ES-I3 (cell line): Measurements from ENCODE around the gene MEPE.

Experiments
- H3K36me3 ChIP-seq: 2 replicates; pipeline ENCODE4 v1.6.1; 2013; ENCODE audit warnings: mild to moderate bottlenecking, low read length, control low read depth, moderate library complexity; ENCODE audit not compliant: insufficient read depth
- H3K4me1 ChIP-seq: 2 replicates; pipeline ENCODE4 v1.6.1; 2013; ENCODE audit warnings: mild to moderate bottlenecking, control low read depth, low read length; ENCODE audit not compliant: insufficient read depth
- H3K9ac ChIP-seq: 2 replicates; pipeline ENCODE4 v1.6.1; 2013; ENCODE audit warnings: low read depth, mild to moderate bottlenecking, low read length, moderate library complexity
- H3K9me3 ChIP-seq: 2 replicates; pipeline ENCODE4 v1.6.1; 2013; ENCODE audit warnings: mild to moderate bottlenecking, low read length, moderate library complexity; ENCODE audit not compliant: control insufficient read depth, insufficient read depth

MEPE gene, protein sequence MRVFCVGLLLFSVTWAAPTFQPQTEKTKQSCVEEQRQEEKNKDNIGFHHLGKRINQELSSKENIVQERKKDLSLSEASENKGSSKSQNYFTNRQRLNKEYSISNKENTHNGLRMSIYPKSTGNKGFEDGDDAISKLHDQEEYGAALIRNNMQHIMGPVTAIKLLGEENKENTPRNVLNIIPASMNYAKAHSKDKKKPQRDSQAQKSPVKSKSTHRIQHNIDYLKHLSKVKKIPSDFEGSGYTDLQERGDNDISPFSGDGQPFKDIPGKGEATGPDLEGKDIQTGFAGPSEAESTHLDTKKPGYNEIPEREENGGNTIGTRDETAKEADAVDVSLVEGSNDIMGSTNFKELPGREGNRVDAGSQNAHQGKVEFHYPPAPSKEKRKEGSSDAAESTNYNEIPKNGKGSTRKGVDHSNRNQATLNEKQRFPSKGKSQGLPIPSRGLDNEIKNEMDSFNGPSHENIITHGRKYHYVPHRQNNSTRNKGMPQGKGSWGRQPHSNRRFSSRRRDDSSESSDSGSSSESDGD

DNA sequence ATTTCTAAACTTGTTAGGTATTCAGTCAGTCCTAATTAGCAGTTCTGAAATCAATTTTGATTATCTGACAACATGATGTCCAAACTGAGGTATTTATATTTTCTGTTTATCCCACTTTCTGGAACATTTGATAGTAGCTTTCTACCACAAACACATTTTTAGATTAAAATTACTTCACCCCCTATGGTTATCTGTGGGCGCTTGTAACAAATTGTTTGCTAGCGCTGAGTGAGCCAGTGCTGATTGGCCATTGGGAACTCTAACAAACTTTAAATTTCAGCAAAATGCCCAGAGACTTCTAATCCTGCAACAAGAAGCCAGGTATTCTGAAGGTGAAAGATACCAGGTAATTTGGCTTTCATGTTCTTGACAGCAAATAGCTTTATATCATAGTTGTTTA is at the start of gene MEPE:
TSS of gene MEPE (plus strand) at position 301 of the 400 bp plus-strand sequence. CDS start 1,746 bp downstream, outside the sequence.
- Histone ChIP-seq H3K4me1 (peaks cover 16% of the 10 kb centered on the region), H3K9ac (no peak within 1 kb of the TSS), H3K36me3 (no peaks in the 10 kb centered on the region), H3K9me3 (no peaks in the 10 kb centered on the region)

DNA sequence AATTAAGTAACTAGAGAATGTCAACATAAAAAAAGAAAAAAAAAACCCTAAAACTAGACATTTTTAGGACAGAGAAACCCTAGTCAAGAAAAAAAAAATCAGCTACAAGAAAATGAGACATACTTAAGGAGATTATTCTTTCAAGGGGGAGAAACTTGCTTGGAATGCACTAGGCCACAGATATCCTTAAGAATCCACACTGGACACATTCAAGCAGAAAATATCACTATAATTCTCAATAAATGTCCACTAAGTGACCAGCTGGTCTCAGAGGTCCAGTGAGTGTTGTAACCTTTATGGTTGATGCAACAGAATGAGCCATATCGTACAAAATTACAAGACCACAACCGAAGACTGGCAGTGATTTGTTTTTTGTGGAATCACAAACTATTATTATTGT is 49.0 kb upstream of the MEPE start:
- Histone ChIP-seq H3K9ac (no peak overlapping the region), H3K4me1 (no peaks in the 10 kb centered on the region), H3K9me3 (no peaks in the 10 kb centered on the region), H3K36me3 (no peaks in the 10 kb centered on the region)

DNA sequence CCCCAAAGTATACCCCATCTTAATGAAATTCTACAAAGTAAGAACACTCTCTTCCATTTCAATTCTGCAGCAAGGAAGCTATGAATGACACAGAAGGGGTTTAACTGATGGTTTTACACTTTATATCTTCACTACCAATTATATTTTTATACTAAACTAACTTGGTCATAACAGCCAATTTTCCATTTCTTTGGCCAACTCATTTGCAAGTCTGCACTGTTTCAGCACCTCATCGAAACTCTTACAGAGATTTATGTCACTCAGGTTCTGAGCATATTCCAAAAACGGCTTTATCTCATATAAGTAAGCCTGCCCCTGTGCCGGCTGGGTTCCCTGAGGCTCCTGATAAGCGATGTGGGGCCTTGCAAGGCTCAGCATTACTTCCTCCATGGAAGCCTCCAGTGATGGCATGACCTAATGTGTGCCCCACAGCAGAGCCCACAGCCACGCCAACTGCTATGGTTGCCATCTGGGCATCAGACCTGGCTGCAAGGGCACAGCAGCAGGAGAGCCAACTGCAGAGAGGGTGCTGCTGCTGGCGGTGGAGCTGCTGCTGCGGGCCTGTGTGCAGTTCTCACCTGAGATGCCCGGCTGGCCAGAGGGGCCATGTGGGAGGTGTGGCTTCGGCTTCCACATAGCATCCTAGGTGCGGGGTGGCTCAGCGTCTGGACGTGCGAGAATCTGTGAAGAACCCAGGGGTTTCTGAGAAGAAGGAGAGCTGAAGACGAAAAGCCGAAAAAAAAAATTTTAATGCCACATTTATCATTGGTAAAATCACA is 46.8 kb upstream of the MEPE start:
- no peaks in the 10 kb centered on the region for H3K9me3 ChIP-seq
- no peaks in the 10 kb centered on the region for H3K4me1 ChIP-seq
- no peaks in the 10 kb centered on the region for H3K36me3 ChIP-seq
- no peak overlapping the region for H3K9ac ChIP-seq

DNA sequence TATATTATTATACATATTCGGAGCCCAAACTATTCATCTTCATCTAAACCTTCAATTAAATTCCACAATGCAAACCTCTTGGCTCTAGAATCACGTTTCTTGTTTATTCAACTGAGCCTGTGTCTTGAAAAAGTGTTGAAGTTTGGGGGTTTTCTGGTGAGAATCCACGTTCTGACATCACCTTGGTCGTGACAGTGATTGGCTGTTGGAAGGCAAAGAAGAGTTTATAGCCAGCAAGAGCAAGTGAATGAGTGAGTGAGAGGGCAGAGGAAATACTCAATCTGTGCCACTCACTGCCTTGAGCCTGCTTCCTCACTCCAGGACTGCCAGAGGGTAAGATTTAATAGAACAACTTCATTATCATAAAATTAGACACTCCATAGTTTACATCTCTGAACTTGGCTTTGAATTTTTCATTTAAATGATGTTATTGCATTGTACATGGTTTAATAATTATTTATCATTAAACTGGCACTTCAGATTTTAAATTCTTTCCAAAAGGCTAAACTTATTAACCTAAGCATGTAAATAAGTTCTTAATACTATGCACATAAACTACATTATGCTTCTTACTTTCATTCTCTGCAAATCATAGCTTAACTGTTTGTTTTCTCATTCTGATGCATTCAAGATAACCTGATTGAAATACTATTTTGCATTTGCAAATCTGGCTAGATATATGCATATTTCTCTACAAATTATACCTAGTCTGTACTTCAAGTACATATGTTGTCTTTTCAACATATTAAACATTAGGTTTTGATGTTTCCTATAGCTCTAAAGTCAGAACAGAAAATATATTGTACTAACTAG is 33.3 kb upstream of the MEPE start, which contains the start of gene IBSP:
TSS of gene IBSP (plus strand) at position 254 of the 813 bp plus-strand sequence. CDS start 2,808 bp downstream, outside the sequence.
- no peaks in the 10 kb centered on the region for H3K36me3 ChIP-seq
- no peaks in the 10 kb centered on the region for H3K4me1 ChIP-seq
- H3K9me3 ChIP-seq = no peaks in the 10 kb centered on the region
- H3K9ac ChIP-seq = no peak within 1 kb of the TSS

DNA sequence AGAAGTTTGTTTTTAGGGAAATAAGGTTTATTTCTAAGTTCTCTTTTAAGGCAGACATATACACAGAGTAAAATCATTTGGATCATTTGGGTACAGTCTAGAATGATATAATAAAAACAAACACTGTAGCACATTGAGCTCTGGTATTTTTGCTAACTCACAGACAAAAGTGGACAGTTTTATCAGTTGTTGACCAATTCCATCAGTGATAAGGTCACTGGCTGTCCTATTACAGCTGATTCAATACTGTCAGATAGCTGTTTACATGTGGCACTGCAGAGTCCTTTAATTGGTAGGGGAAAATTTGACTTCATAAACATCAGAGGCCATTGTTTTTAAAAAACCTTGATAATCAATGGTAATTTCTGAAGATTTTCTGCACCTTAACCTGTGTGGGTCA is 29.9 kb upstream of the MEPE start:
- Histone ChIP-seq H3K9ac (no peak overlapping the region), H3K9me3 (no peaks in the 10 kb centered on the region; the same call in 1 of the 2 replicates), H3K36me3 (no peaks in the 10 kb centered on the region), H3K4me1 (no peaks in the 10 kb centered on the region)

DNA sequence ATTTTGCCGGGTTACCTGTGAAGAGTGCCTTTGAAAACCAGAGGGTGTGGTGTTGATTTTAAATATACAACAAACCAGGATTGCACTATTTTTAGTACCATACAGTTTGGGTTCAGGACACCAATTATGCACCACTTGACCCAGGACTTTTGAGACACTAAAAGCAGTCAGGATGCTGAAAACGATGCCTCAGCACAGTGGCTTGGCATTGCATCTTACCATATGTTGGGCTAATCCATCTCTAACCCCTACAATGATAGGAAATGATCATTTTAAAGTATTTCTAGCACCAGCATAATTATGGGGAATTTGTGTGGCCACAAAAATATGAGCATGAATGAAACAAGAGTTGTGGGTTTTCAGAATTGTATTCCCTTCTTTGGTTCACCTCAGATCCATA is 29.3 kb upstream of the MEPE start:
- Histone ChIP-seq H3K4me1 (no peaks in the 10 kb centered on the region), H3K9ac (no peak overlapping the region), H3K36me3 (no peaks in the 10 kb centered on the region), H3K9me3 (no peaks in the 10 kb centered on the region; the same call in 1 of the 2 replicates)

DNA sequence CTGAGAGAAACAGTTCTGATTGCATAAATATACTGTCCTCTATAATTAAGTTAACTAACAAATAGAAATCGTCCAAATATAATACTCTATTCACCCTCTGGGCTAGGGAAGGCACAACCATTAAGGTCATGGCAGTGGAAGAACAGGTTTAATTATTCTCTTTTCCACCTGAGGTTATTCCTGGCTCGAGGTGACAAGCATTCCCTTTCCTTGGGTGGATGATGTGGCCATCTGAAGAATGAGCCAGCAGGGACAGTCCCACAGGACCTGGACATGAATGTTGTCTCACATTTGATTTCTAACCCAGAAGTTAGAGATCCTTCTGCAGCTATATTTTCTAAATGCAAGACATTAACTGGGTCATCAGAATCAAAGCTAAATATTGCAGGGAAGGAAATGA is 27.9 kb upstream of the MEPE start:
- Histone ChIP-seq H3K36me3 (no peaks in the 10 kb centered on the region), H3K9ac (no peak overlapping the region), H3K4me1 (no peaks in the 10 kb centered on the region), H3K9me3 (no peaks in the 10 kb centered on the region; the same call in 1 of the 2 replicates)

DNA sequence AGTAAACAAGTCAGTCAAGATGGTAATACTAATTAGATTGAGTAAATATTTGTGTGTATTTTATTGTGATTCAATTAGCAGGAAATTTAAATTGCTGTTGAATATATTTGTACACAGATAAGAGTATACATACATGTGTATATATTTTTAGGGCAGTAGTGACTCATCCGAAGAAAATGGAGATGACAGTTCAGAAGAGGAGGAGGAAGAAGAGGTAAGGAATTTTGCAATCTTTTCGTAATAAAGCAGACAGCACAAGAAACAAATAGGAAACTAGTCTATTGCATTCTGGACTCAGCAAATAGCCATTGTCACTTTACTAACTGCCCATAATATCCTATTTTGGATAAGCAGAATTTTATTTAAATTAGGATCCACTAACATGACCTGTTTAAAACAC is 26.8 kb upstream of the MEPE start:
- H3K36me3 ChIP-seq = no peaks in the 10 kb centered on the region
- no peak overlapping the region for H3K9ac ChIP-seq
- H3K9me3 ChIP-seq = no peaks in the 10 kb centered on the region; the same call in 1 of the 2 replicates
- no peaks in the 10 kb centered on the region for H3K4me1 ChIP-seq

DNA sequence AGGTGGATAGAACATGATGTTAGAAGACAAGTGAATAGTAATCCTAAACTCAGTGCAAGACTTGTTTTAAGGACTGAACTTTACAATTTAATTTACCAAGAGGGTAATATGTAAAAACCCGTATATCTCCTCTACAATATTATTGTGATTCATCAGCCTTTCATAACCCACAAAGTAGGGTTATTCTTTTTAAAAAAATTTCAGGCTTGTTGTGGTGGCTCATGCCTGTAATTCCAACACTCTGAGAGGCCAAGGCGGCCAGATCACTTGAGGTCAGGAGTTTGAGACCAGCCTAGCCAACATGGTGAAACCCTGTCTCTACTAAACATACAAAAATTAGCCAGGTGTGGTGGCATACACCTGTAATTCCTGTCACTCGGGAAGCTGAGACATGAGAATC is 26.2 kb upstream of the MEPE start:
- no peak overlapping the region for H3K9ac ChIP-seq
- no peaks in the 10 kb centered on the region for H3K36me3 ChIP-seq
- H3K4me1 ChIP-seq = no peaks in the 10 kb centered on the region
- no peaks in the 10 kb centered on the region; the same call in 1 of the 2 replicates for H3K9me3 ChIP-seq

DNA sequence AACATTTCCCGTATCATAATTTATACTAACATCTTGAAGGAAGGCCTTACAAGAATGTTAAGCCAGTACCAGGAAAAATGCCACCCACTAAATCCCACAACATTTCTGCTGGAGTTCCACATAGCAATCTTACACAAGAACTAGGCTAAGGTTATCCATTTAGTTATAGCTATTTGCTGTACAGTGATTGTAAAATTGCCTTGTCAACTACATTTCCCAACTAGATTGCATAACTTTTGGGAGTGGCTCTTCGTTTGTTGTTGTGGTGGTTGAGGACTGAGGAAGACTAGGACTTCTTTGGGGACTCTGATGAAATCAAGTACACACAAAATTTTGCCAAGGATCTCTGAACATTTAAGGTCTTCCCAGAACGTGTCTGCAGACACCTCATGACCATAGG is 25.4 kb upstream of the MEPE start:
- no peaks in the 10 kb centered on the region for H3K36me3 ChIP-seq

DNA sequence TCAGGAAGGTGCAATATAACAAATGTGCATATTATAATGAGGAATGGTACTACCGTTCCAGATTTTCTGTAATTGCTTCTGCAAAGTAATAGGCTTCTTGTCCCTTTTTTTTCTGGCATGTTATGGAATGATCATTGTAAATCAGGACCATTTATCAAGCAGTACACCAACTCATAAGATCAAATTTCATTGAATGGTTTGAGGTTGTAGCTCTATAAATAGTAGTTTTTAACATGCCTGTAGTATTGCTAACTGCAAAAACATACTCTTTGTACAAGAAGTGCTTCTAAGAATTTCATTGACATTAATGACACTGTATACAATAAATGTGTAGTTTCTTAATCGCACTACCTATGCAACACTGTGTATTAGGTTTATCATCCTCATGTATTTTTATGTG is 20.8 kb upstream of the MEPE start:
- H3K9ac ChIP-seq = no peak overlapping the region
- H3K4me1 ChIP-seq = no peaks in the 10 kb centered on the region
- H3K36me3 ChIP-seq = no peaks in the 10 kb centered on the region
- no peaks in the 10 kb centered on the region for H3K9me3 ChIP-seq

More for the DNA sequence above, 25.4 kb upstream of the MEPE start:
- Histone ChIP-seq H3K9ac (no peak overlapping the region), H3K4me1 (no peaks in the 10 kb centered on the region), H3K9me3 (no peaks in the 10 kb centered on the region; the same call in 1 of the 2 replicates)

DNA sequence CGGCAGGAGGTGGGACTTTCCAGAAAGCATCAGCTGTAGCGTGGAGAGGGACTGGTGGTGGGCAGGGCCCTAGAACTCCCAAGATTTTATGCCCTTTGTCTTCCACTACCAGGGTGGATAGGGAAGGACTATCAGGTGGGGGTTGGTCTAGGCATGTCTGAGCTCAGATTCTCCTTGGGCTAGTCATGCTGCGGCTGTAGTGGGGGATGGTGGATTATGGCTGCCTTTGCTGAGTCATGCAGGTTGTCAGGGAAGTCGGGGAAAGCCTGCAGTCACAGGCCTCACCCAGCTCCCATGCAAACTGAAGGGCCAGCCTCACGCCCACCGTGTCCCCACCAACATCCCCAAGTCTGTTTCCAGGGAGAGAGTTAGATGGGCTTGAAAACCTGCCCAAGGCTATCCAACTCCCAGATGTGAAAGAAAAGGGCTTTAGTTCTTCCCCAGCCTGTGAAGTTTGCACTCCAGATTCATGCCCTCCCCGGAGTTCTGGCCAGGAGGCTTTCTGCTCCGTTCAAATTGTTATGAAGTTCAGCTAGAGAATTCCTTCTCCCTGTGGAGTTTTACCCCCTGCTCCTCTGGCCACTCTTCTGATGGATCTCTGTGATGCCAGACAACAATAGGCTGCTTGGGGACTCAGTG is 13.4 kb upstream of the MEPE start:
- H3K9ac ChIP-seq = peak overlapping the region; percentile 19; the same call in 1 of the 2 replicates
- no peaks in the 10 kb centered on the region for H3K36me3 ChIP-seq
- H3K9me3 ChIP-seq = no peaks in the 10 kb centered on the region

DNA sequence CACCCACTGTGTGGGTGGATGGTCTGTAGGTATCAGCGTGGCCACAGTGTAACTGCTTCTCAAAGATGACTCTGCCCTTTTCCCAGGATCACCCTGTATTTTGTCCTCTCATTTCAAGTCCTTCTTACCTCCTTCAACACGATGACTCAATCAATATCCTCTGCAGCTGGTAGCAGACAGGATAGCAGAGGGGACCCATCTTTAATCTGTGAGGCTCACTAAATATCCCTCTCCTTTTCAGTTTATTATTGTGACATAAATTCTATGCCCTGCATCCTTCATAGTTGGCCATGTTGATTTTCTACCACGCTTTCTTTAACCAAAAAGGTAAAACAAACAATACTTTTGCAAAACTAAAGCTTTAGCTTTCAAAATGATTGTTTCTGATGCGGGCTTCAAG is 9.6 kb upstream of the MEPE start:
- H3K4me1 ChIP-seq = peaks cover 20% of the 10 kb centered on the region
- H3K9me3 ChIP-seq = no peaks in the 10 kb centered on the region
- H3K36me3 ChIP-seq = no peaks in the 10 kb centered on the region
- H3K9ac ChIP-seq = no peak overlapping the region

More for the DNA sequence above, 13.4 kb upstream of the MEPE start:
- H3K4me1 ChIP-seq = peaks cover 20% of the 10 kb centered on the region
